Activated CD8-positive, alpha-beta memory T cell treated with anti-CD3 and anti-CD28 coated beads for 24 hours (primary cell): ENCODE results near the gene NPPA.

Experiments
- DNase-seq: peaks from one replicate; pipeline ENCODE4 v3.0.0-alpha.2; 2020

Gene NPPA

DNA sequence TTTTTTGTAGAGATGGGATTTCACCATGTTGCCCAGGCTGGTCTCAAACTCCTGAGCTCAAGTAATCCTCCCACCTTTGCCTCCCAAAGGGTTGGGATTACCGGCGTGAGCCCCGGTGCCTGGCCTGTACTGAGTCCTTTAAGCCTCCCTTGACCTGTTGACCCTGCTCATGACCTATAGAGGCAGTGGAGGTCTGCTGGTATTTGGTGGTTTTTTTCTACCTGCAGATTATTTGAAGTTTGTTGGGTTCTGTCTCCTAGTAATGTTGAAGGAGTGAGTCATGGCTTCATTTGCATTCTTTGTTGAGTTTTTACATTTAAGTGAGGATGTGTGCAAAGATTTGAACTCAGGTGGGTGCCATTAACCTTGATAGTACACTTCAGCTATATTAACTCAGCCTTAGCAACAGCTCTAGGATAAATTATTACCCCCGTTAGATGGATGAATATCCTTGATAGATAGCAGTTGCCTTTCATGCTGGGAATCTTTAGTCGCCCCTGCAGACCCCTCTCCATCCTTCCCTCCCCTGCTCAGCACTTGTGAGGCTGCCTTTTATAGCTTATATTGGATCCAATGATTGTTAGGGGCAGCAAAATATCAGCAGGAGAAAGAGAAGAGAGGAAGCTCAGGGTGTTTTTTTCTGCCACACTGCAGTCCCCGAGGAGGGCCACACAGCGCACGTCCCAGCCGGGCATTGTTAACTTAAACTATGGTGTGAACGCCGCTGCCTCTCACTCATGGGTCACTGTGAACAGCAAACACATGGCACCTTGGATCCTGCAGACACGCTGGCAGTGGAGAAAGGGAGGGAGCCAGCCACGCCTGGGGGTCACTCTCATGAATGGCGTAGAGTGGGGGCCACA lies 26.0 kb upstream of the NPPA start:
- no peak for DNase-seq

- no peak for DNase-seq
Measured at GRCh38 chr1:11872545-11872944, 25.0 kb upstream of the NPPA start.

DNA sequence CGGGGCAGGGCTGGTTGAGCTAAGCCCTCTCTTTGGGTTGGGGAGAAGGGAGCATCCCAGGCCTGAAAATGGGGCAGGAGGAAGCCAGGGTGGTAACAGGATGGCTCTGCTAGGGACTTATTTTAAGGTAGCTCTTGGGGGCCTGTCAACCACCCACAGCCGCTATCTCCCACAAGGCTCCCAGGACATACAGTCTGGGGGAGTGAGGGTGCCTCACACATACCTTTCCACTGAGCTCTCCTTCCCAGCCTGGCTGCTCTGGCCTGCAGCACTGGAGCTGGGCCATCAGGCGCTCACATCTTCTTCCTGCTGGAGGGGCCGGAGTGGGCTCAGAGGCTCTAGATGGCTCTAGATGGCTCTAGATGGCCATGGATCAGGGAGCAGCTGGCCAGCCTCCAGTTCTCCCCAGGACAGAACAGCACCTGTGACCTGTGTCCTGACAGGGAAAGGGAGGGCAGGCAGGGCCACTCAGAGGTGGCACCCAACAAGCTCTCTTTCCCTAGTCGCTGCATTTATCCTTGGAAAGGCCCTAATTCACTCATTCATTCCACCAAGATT lies 22.1 kb upstream of the NPPA start:
- DNase-seq: no peak

DNA sequence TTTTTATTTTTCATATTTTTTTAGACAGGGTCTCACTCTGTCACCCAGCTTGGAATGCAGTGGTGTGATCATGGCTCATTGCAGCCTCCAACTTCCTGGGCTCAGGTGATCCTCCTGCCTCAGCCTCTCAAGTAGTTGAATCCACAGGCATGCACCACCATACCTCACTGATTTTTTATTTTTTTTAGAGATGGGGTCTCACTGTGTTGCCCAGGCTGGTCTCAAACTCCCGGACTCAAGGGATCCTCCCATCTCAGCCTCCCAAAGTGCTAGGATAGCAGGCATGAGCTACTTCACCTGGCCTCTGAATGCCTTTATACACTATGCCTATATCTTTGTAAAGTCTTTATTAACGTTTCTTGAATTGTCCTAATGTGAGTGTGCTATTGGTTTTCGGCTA lies 21.5 kb upstream of the NPPA start:
- DNase-seq: no peak

- DNase-seq: no peak
Measured at GRCh38 chr1:11868331-11868980, 20.9 kb upstream of the NPPA start.

GRCh38 chr1:11862890-11863289 lies 15.3 kb upstream of the NPPA start:
- no peak for DNase-seq

- DNase-seq: no peak
Measured at GRCh38 chr1:11860587-11860986, 13.0 kb upstream of the NPPA start.

GRCh38 chr1:11860083-11860482 lies 12.5 kb upstream of the NPPA start:
- no peak for DNase-seq

DNA sequence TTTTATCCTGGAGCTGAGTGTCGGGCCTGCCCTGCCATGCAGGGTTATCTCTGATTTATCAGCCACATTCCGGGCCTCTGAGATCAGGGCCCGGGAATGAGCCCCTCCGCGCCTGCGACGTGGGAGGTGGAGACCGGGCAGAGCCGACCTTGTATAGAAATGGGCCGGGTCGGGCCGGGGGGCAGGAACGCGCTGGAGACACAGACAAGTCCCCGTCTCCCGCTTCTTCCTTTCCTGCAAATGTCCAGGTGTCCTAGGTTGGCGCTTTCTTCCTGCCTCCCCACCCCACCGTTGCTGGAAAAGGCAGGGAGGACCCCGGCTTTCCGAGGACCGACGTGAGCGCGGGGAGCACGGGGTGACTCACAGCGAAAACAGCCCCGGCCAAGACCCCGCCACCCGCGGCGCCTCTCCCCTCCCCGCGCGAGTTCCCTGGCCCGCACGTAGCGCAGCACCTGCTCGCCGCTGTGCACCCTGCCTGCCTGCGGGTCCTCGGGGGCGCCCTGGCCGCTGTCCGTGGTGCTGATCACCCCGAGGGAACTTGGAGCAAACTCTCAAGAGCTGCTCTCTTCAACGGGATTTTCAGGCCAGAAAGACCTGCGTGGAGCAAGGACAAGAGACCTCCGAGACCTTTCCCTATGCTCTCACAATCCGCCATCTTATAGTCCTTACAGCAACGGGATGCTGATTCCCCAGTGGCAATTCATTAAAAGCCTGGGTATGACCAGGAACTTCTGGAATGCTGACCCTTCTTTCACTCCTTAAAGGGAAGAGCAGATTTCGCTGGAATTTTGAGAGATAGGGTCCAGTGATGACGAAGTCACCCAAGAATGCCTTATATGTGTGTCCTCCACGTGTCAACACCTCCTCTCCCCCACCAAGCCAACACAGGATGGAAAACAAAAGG lies 11.6 kb upstream of the NPPA start:
- peak; percentile 85 for DNase-seq

GRCh38 chr1:11858613-11858967 lies 11.0 kb upstream of the NPPA start, which contains the start of gene NPPB:
Gene NPPB (minus strand): TSS chr1:11858945. CDS start chr1:11858833, 112 bp downstream.
- no peak for DNase-seq

DNA sequence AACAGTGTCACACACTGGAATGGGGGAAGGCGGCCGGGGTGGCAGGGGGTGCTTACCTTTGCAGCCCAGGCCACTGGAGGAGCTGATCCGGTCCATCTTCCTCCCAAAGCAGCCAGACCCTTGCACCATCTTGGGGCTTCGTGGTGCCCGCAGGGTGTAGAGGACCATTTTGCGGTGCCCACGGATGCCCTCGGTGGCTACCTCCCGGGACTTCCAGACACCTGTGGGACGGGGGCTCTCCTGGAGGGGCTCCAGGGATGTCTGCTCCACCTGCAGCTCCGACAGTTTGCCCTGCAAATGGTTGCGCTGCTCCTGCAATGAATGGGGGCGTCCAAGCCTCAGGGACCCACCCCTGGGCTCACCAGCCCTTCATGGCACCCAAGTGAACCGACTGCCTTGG lies 10.6 kb upstream of the NPPA start:
- DNase-seq: no peak

DNA sequence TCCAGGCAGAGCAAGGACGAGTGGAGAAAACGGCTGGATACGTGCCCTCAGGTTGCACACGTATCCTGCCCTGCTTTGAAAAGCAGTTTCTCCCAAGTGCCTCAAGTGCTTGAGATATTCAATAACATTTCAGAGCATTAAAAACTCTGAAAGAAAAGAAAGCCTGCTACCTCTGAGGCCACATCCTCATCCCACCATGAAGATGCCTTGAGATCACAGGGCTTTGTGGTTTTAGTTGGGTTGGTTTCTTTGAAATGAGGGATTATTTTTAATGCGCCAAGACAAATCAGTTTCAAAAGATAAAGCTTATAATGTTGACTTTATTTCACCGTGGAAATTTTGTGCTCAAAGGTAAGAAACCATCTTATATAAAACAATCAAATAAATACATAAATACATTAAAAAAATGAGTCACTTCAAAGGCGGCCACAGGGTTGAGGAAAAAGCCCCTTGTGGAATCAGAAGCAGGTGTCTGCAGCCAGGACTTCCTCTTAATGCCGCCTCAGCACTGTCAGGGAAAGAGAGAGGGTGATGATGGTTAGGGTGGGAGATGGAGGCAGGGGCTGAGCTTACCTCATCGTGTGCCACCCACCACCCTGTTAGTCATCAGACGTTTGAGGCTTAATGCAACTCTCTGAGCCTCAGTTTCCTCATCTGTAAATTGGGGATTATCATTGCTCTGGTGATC lies 9.7 kb upstream of the NPPA start:
- DNase-seq: no peak

GRCh38 chr1:11856698-11857097 lies 9.1 kb upstream of the NPPA start:
- DNase-seq: no peak

- no peak for DNase-seq
Measured at GRCh38 chr1:11855430-11855829, 7.8 kb upstream of the NPPA start.

DNA sequence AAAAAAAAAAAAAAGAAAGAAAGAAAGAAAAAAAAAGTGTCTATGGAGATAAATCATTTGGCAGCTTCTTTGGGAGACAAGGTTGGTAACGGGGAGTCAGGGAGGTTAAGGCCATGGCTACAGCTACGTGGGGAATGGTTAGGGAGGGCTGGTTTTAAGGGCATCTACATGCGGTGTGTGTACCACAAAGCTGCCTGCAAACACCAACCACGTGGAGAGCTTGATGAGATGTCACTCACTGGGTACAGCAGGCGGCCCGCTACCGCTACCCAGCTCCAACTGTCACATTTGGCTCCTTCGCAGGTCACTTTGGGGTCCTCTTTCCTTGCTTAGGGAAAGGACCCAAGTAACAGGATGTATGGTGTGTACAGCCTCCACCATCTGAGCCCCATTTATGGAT lies 6.9 kb upstream of the NPPA start:
- DNase-seq: no peak

DNA sequence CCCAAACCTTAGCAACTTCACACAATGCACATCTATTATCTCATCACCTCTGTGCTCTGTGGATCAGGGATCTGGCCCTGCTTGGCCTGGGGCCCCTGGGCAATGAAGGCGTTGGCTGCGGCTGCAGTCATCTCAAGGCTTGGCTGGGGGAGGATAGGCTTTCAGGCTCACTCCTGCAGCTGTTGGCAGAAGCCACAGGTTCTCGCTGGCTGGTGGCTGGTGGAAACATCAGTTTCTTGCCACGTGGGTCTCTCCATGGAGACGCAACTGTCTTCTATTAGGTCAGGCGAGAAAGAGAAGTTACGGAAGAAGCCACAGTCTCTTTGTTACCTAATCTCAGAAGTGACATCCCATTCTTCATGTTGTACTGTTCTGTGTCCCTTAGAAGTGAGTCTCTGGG lies 3.6 kb upstream of the NPPA start:
- no peak for DNase-seq

GRCh38 chr1:11850156-11850555 lies 2.6 kb upstream of the NPPA start:
- no peak for DNase-seq

- DNase-seq: no peak
Measured at GRCh38 chr1:11848373-11848700, 754 bp upstream of the NPPA start.

GRCh38 chr1:11845641-11846335 lies 1.8 kb downstream of the NPPA start:
- no peak for DNase-seq

DNA sequence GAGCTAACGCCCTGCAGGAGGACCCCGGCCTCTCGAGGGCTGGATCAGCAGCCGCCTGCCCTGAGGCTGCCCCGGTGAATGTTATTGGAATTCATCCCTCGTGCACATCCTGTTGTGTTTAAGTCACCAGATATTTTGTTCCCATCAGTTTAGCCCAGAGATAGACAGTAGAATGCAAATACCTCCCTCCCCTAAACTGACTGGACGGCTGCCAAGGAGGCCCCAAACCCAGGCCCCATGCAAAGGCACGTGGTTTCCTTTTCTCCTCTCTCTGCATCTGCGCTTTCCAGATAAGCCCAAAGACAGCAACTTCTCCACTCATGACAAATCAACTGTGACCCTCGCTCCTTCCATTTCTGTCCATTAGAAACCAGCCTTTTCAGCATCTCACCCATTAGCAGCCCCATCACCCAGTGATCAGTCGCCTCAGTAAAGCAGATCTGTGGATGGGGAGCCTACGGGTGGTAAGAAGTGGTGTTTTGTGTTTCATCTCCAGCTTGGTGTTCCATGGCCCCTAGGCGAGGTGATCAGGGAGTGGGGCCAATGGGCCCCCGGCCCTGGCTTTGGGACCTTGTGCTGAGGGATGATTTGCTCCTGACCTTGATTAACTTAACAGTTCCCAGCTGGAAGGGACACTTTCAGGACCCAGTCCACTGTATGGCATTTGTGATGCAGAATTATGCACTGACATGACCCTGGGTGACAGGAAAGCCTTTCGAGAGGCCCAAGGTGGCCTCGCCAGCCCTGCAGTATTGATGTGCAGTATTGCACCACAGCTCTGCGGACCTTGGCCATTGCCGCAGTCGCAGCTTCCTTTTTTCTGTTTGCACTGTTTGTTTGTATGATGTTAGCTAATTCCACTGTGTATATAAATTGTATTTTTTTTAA lies 5.2 kb downstream of the NPPA start:
- no peak for DNase-seq
